Lung (tissue), 12 donors: Measurements from ENCODE around the gene HNRNPAB. TPM values are rescaled to one million over a fixed set of nuclear protein-coding genes. Genes with fewer than 3 reads are reported as not detected.

Experiments
- ATAC-seq: fragments of 200-7000 bp; cut with Tn5 transposase; one replicate; pipeline ENCODE4 v1.9.1; 2020; ENCODE audit warnings: moderate number of reproducible peaks; ENCODE audit not compliant: insufficient read depth, low FRiP score
- DNase-seq, 3 donors: peaks; one replicate each; pipeline ENCODE4 v3.0.0-alpha.2; 2013 to 2017
- H3K27ac ChIP-seq, 2 donors: one replicate each; pipeline ENCODE4 v1.5.1; 2013; ENCODE audit warnings: mild to moderate bottlenecking in 2 of 2, moderate library complexity in 2 of 2, control low read depth in 1 of 2, inconsistent platforms in 1 of 2, low read depth in 1 of 2, low read length in 1 of 2
- H3K27me3 ChIP-seq, 3 donors: one replicate each; pipeline ENCODE4 v1.5.1; 2013; ENCODE audit warnings: low read length in 2 of 3; ENCODE audit not compliant: control insufficient read depth in 3 of 3, insufficient read depth in 3 of 3
- H3K36me3 ChIP-seq, 4 donors: one replicate each; pipeline ENCODE4 v1.5.1; 2013; ENCODE audit warnings: low read length in 4 of 4, mild to moderate bottlenecking in 1 of 4, moderate library complexity in 1 of 4; ENCODE audit not compliant: control insufficient read depth in 4 of 4, insufficient read depth in 4 of 4
- H3K4me1 ChIP-seq, 5 donors: one replicate each; pipeline ENCODE4 v1.5.1; 2013; ENCODE audit warnings: low read length in 5 of 5, mild to moderate bottlenecking in 2 of 5, moderate library complexity in 1 of 5; ENCODE audit not compliant: control insufficient read depth in 5 of 5, insufficient read depth in 5 of 5
- H3K4me3 ChIP-seq: one replicate; pipeline ENCODE4 v1.5.1; 2013; ENCODE audit warnings: mild to moderate bottlenecking, control low read depth, moderate library complexity
- H3K9ac ChIP-seq, 2 donors: one replicate each; pipeline ENCODE4 v1.5.1; 2013; ENCODE audit warnings: low read length in 2 of 2, control low read depth in 1 of 2; ENCODE audit not compliant: insufficient read depth in 1 of 2
- H3K9me3 ChIP-seq, 4 donors: one replicate each; pipeline ENCODE4 v1.5.1; 2013; ENCODE audit warnings: low read length in 3 of 4, mild to moderate bottlenecking in 1 of 4, moderate library complexity in 1 of 4; ENCODE audit not compliant: control insufficient read depth in 4 of 4, insufficient read depth in 3 of 4
- CTCF ChIP-seq: IDR thresholded peaks from 2 replicates; pipeline ENCODE4 v1.5.1; 2012; ENCODE audit warnings: mild to moderate bottlenecking; ENCODE audit errors: control extremely low read depth, extremely low read depth
- WGBS, 2 donors: extraction: QIAGEN DNeasy Blood & Tissue Kit; methylation state at CpG; one replicate each; pipeline ENCODE4 v1.1.7; 2013; 5-methylcytosine and 5-hydroxymethylcytosine counted together
- polyA plus RNA-seq, 2 donors: library from polyadenylated mRNA; stranded (reverse); fragments of 200-250 nt; gene quantifications; one replicate each; pipeline ENCODE4 v1.2.1, GENCODE V29; 2013
- total RNA-seq, 2 donors: library from RNA; depleted of rRNA in 1 of 2; stranded (reverse); fragments of >200 nt in 1 of 2; gene quantifications; one replicate each; pipeline ENCODE4 v1.2.1, GENCODE V29; 2014 to 2021
- donor health status: control.
- donor health status: control.
- donor health status: Bipolar disorder and iron deficiency.
- donor health status: healthy.
- donor health status: DM: yes; HTN: yes; CAD: no.

HNRNPAB gene
- total and polyA plus RNA-seq, 4 donors, result 35.9 to 168 (median 131) TPM

GRCh38 chr5:178211095-178212048, 7.0 kb downstream of the HNRNPAB start:
- peaks cover 34 to 85% (median 75%) of the 10 kb centered on the region in 4 donors for H3K36me3 ChIP-seq

GRCh38 chr5:178212241-178213002, 8.1 kb downstream of the HNRNPAB start:
- Histone ChIP-seq H3K9ac (no peak overlapping the region), H3K9me3 (no peaks in the 10 kb centered on the region), H3K27ac (peak overlapping the region in 1 of 2 donors; percentile 2)

More at GRCh38 chr5:178211095-178212048, 7.0 kb downstream of the HNRNPAB start:
- Histone ChIP-seq H3K9me3 (no peaks in the 10 kb centered on the region), H3K27ac (no peak overlapping the region), H3K4me1 (peaks cover 0 to 13% (median 7%) of the 10 kb centered on the region in 5 donors), H3K9ac (no peak overlapping the region), H3K27me3 (no peaks in the 10 kb centered on the region), H3K4me3 (no peak overlapping the region)
- 72 to 77% methylated on average over 8 of the region's 8 CpGs for WGBS, 2 donors
- DNase-seq (no peak), ATAC-seq (no peak)
- TF ChIP-seq CTCF, result no peak

GRCh38 chr5:178213003-178213461, 8.7 kb downstream of the HNRNPAB start:
- no peaks in the 10 kb centered on the region for H3K27me3 ChIP-seq
- ATAC-seq, result no peak
- peaks cover 0 to 2% (median 0%) of the 10 kb centered on the region in 5 donors for H3K4me1 ChIP-seq
- DNase-seq, result no peak
- H3K27ac ChIP-seq, result peak overlapping the region in 1 of 2 donors; percentile 2
- no peak overlapping the region for H3K9ac ChIP-seq
- H3K9me3 ChIP-seq, result no peaks in the 10 kb centered on the region
- H3K36me3 ChIP-seq, result peaks cover 31 to 78% (median 67%) of the 10 kb centered on the region in 4 donors
- no peak overlapping the region for H3K4me3 ChIP-seq
- WGBS, 2 donors, result 64 to 70% methylated on average over 4 of the region's 4 CpGs
- TF ChIP-seq CTCF, result no peak

More at GRCh38 chr5:178212241-178213002, 8.1 kb downstream of the HNRNPAB start:
- no peak overlapping the region for H3K4me3 ChIP-seq
- peaks cover 0 to 7% (median 0%) of the 10 kb centered on the region in 5 donors for H3K4me1 ChIP-seq
- no peak for TF ChIP-seq CTCF
- no peak for DNase-seq
- peaks cover 31 to 83% (median 72%) of the 10 kb centered on the region in 4 donors for H3K36me3 ChIP-seq
- 95 to 98% methylated on average over 3 of the region's 3 CpGs for WGBS, 2 donors
- H3K27me3 ChIP-seq, result no peaks in the 10 kb centered on the region
- no peak for ATAC-seq
